K562 (cell line): ENCODE measurements around the gene FADS1. TPM values are rescaled to one million over a fixed set of nuclear protein-coding genes. Genes with fewer than 3 reads are reported as not detected.
A peak's percentile ranks its signal among the peaks of the same experiment; 100 is the strongest.

Source experiments
- CBFA2T2 ChIP-seq: fragments of 450-650 bp; conservative IDR thresholded peaks from 2 replicates; pipeline ENCODE4 v1.6.1; 2017; ENCODE audit warnings: mild to moderate bottlenecking
- CREB3L1 ChIP-seq: fragments of 450-650 bp; IDR thresholded peaks from 2 replicates; pipeline ENCODE4 v1.6.1; 2014; ENCODE audit warnings: low read depth, mild to moderate bottlenecking, moderate library complexity, borderline replicate concordance
- IRF1 ChIP-seq: sonication (generic); formaldehyde crosslinking; IDR thresholded peaks from 2 replicates; pipeline ENCODE4 v1.8.0; 2022; ENCODE audit warnings: missing genetic modification reagents, mild to moderate bottlenecking, borderline replicate concordance
- L3MBTL2 ChIP-seq: fragments of 450-650 bp; IDR thresholded peaks from 2 replicates; pipeline ENCODE4 v1.6.1; 2016; ENCODE audit warnings: mild to moderate bottlenecking, moderate library complexity
- MCM2 ChIP-seq: fragments of 450-650 bp; IDR thresholded peaks from 2 replicates; pipeline ENCODE4 v1.6.1; 2017; ENCODE audit warnings: low read depth, mild to moderate bottlenecking
- MTF1 ChIP-seq: fragments of 250-450 bp; sonication (Bioruptor Pico); IDR thresholded peaks from 2 replicates; pipeline ENCODE4 v1.9.0; 2021; ENCODE audit warnings: moderate library complexity, mild to moderate bottlenecking, inconsistent platforms, borderline replicate concordance
- NFXL1 ChIP-seq: fragments of 450-650 bp; formaldehyde crosslinking; IDR thresholded peaks from 2 replicates; pipeline ENCODE4 v1.4.0; 2021; ENCODE audit warnings: mild to moderate bottlenecking
- PHTF2 ChIP-seq: fragments of 250-450 bp; sonication (Bioruptor Pico); IDR thresholded peaks from 2 replicates; pipeline ENCODE4 v1.5.0; 2021; ENCODE audit warnings: mild to moderate bottlenecking
- POLR2AphosphoS5 ChIP-seq: IDR thresholded peaks from 2 replicates; pipeline ENCODE4 v1.6.1; 2011; ENCODE audit warnings: mild to moderate bottlenecking, low read depth, low read length, moderate library complexity; ENCODE audit not compliant: control insufficient read depth, insufficient read depth
- PRPF4 ChIP-seq: fragments of 200-400 bp; formaldehyde crosslinking; IDR thresholded peaks from one replicate; pipeline ENCODE4 v1.6.1; 2017; ENCODE audit warnings: low read length, low read depth, mild to moderate bottlenecking; ENCODE audit not compliant: insufficient read depth, poor library complexity, severe bottlenecking
- RNF219 ChIP-seq: fragments of 250-450 bp; sonication (Bioruptor Pico); IDR thresholded peaks from 2 replicates; pipeline ENCODE4 v1.5.0; 2022; ENCODE audit warnings: mild to moderate bottlenecking
- TAL1 ChIP-seq: fragments of 450-650 bp; IDR thresholded peaks from 2 replicates; pipeline ENCODE4 v1.6.1; 2016; ENCODE audit warnings: mild to moderate bottlenecking
- YBX1 ChIP-seq: fragments of 450-650 bp; IDR thresholded peaks from 2 replicates; pipeline ENCODE4 v1.7.1; 2016; ENCODE audit warnings: mild to moderate bottlenecking
- ZBTB33 ChIP-seq: sonication (generic); formaldehyde crosslinking; IDR thresholded peaks from 2 replicates; pipeline ENCODE4 v1.8.1; 2023; ENCODE audit warnings: mild to moderate bottlenecking, missing genetic modification reagents
- ZFPM2 ChIP-seq: fragments of 250-450 bp; sonication (Bioruptor Pico); IDR thresholded peaks from 2 replicates; pipeline ENCODE4 v1.5.1; 2022; ENCODE audit warnings: mild to moderate bottlenecking
- ZNF239 ChIP-seq: fragments of 250-450 bp; sonication (Bioruptor Pico); IDR thresholded peaks from 2 replicates; pipeline ENCODE4 v1.4.0; 2020; ENCODE audit warnings: mild to moderate bottlenecking
- ZNF639 ChIP-seq, 2 experiments: fragments of 200-800 bp in 1 of 2; sonication (Bioruptor generic) in 1 of 2; sonication (generic) in 1 of 2; formaldehyde crosslinking in 1 of 2; IDR thresholded peaks in 1 of 2; conservative IDR thresholded peaks in 1 of 2; 2 replicates each; pipeline versions ENCODE4 v1.5.0 to v1.6.1; 2016 to 2020; ENCODE audit warnings: missing compliant biosample characterization in 1 of 2, missing genetic modification characterization in 1 of 2, missing genetic modification reagents in 1 of 2
- polyA plus RNA-seq, 8 experiments: library from polyadenylated mRNA; depleted of rRNA in 4 of 8; stranded (reverse) in 5 of 8; unstranded in 3 of 8; fragments of >200 nt; fragmentation: Nextera tagmentation in 2 of 8; fragmentation: Illumina TruSeq in 1 of 8; extraction: Ambion mirVana in 2 of 8; extraction: Trizol in 1 of 8; gene quantifications; 2 replicates each; pipeline versions ENCODE4 v1.2.1 to v1.2.3, GENCODE V29; 2011 to 2014; ENCODE audit warnings: inconsistent platforms in 1 of 8, missing spikeins in 1 of 8
- total RNA-seq, 7 experiments: library from RNA; depleted of rRNA in 6 of 7; stranded (reverse); fragments of >200 nt in 6 of 7; fragmentation: Illumina TruSeq in 2 of 7; extraction: Trizol in 2 of 7; gene quantifications; 2 replicates each; pipeline versions ENCODE4 v1.2.1 to v1.2.3, GENCODE V29; 2011 to 2021; ENCODE audit warnings: low replicate concordance in 1 of 7
- TF ChIP-seq, protein P1 (sequence below): sonication (generic); formaldehyde crosslinking; IDR thresholded peaks from 2 replicates; pipeline ENCODE4 v1.9.0; 2022; ENCODE audit warnings: mild to moderate bottlenecking, missing genetic modification reagents

The FADS1 gene
- total and polyA plus RNA-seq, 9 of the 15 experiments (the other 6 are each of a cell fraction or from before 2014, with no cell fraction given), result 110 to 864 (median 364) TPM

GRCh38 chr11:61841636-61842527 is 25.1 kb upstream of the FADS1 start (continued):
- TF ChIP-seq MCM2 (no peak), MTF1 (no peak), ZNF239 (CRISPR knock-in tag) (no peak; the same call in 1 of the 2 replicates), CREB3L1 (no peak), NFXL1 (no peak), POLR2AphosphoS5 (peak; percentile 91; the same call in 1 of the 2 replicates), PHTF2 (CRISPR knock-in tag) (no peak), YBX1 (no peak), ZNF639 (CRISPR knock-in tag; conservative IDR thresholded peaks at IDR 0.05 in 1 of 2, IDR thresholded peaks at IDR 0.05 in 1 of 2) (peak in 1 of 2 experiments; percentile 85; a peak in 1 of 4 replicates), ZBTB33 (CRISPR knock-in tag) (no peak), ZFPM2 (no peak), L3MBTL2 (peak; percentile 67; the same call in 1 of the 2 replicates), RNF219 (CRISPR knock-in tag) (no peak), CBFA2T2 (peak; percentile 93), TAL1 (peak; percentile 88), PRPF4 (no peak), IRF1 (no peak)
- TF ChIP-seq, protein P1, sequence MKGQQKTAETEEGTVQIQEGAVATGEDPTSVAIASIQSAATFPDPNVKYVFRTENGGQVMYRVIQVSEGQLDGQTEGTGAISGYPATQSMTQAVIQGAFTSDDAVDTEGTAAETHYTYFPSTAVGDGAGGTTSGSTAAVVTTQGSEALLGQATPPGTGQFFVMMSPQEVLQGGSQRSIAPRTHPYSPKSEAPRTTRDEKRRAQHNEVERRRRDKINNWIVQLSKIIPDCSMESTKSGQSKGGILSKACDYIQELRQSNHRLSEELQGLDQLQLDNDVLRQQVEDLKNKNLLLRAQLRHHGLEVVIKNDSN, result no peak
